Measurements from ENCODE around the gene KAZN.

The KAZN gene

GRCh38 chr1:15116966-15117365 is 518.5 kb downstream of the KAZN start:
- no peaks in the 10 kb centered on the region for H3K9me3 ChIP-seq (replicated peaks; ENCODE audit: insufficient read depth, low read length)

DNA sequence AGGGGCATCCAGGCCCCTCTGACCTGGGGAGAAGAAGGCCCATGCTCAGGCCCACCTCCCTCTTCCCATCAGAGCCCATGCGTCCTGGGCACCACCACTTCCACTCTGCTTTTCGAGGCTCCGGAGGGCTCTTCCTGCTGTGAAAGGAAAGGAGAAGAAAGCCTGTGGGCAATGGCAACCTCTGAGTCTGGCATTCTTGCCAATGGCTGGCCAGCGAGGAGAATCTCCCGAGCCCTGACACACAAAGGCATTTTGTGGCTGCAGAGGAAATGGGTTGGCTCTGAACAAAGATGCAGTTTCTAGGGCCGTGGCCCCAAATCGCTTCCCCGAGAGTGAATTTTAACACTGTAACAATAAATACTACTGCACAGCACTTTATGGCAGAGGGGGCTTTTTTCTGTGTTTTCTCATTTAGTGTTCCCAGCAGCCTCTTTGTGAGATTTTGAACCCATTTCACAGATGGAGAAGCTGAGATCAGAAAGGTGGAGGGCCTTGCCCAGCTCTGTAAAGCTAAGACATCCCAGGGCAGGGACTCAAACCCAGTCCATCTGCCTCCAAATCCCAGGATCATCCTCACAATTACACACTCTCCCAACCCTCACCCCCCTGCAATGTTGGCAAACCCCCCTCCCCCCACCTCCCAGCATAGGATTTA is 519.3 kb downstream of the KAZN start:
- no peaks in the 10 kb centered on the region for H3K9me2 ChIP-seq (replicated peaks; ENCODE audit: insufficient read depth, low read length)
- TF ChIP-seq, protein P1, sequence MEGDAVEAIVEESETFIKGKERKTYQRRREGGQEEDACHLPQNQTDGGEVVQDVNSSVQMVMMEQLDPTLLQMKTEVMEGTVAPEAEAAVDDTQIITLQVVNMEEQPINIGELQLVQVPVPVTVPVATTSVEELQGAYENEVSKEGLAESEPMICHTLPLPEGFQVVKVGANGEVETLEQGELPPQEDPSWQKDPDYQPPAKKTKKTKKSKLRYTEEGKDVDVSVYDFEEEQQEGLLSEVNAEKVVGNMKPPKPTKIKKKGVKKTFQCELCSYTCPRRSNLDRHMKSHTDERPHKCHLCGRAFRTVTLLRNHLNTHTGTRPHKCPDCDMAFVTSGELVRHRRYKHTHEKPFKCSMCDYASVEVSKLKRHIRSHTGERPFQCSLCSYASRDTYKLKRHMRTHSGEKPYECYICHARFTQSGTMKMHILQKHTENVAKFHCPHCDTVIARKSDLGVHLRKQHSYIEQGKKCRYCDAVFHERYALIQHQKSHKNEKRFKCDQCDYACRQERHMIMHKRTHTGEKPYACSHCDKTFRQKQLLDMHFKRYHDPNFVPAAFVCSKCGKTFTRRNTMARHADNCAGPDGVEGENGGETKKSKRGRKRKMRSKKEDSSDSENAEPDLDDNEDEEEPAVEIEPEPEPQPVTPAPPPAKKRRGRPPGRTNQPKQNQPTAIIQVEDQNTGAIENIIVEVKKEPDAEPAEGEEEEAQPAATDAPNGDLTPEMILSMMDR (IDR thresholded peaks at IDR 0.05; ENCODE audit: low read length): no peak
- no peak overlapping the region for H2AFZ ChIP-seq (ENCODE audit: low read length)

More at GRCh38 chr1:15116966-15117365, 518.5 kb downstream of the KAZN start:
- no peak overlapping the region for H3K27ac ChIP-seq (ENCODE audit: low read length)
- H2AFZ ChIP-seq (ENCODE audit: low read length): no peak overlapping the region
- TF ChIP-seq EZH2 (optimal IDR thresholded peaks at IDR 0.05; ENCODE audit: low read depth, low read length): no peak
- DNase-seq: no peak
- no peaks in the 10 kb centered on the region for H4K20me1 ChIP-seq (ENCODE audit: insufficient read depth, low read length)
- no peak overlapping the region for H3K9ac ChIP-seq (ENCODE audit: low read length)
- H3F3A ChIP-seq (ENCODE audit: insufficient read depth, low read length): no peaks in the 10 kb centered on the region
- H3K36me3 ChIP-seq (replicated peaks; ENCODE audit: insufficient read depth, low read length): no peaks in the 10 kb centered on the region
- no peaks in the 10 kb centered on the region for H3K9me2 ChIP-seq (replicated peaks; ENCODE audit: insufficient read depth, low read length)
- H3K4me3 ChIP-seq (ENCODE audit: low read length): no peak overlapping the region
- no peaks in the 10 kb centered on the region for H3K4me1 ChIP-seq (ENCODE audit: low read length)
- no peak overlapping the region for H3K4me2 ChIP-seq (ENCODE audit: low read depth, low read length)
- no peaks in the 10 kb centered on the region for H3K79me2 ChIP-seq (ENCODE audit: low read length)
- H3K27me3 ChIP-seq (replicated peaks; ENCODE audit: insufficient read depth, low read length): peaks cover 26% of the 10 kb centered on the region; the same call in 1 of the 2 replicates

GRCh38 chr1:15118579-15118978 is 520.1 kb downstream of the KAZN start:
- peaks cover 26% of the 10 kb centered on the region; the same call in 1 of the 2 replicates for H3K27me3 ChIP-seq (replicated peaks; ENCODE audit: insufficient read depth, low read length)
- no peak overlapping the region for H3K27ac ChIP-seq (ENCODE audit: low read length)
- no peaks in the 10 kb centered on the region for H3K4me1 ChIP-seq (ENCODE audit: low read length)
- no peaks in the 10 kb centered on the region for H3K9me3 ChIP-seq (replicated peaks; ENCODE audit: insufficient read depth, low read length)
- H4K20me1 ChIP-seq (ENCODE audit: insufficient read depth, low read length): no peaks in the 10 kb centered on the region
- H3K79me2 ChIP-seq (ENCODE audit: low read length): no peaks in the 10 kb centered on the region
- no peaks in the 10 kb centered on the region for H3K9me2 ChIP-seq (replicated peaks; ENCODE audit: insufficient read depth, low read length)
- no peak overlapping the region for H3K9ac ChIP-seq (ENCODE audit: low read length)
- H3K36me3 ChIP-seq (replicated peaks; ENCODE audit: insufficient read depth, low read length): no peaks in the 10 kb centered on the region
- no peak for TF ChIP-seq EZH2 (optimal IDR thresholded peaks at IDR 0.05; ENCODE audit: low read depth, low read length)
- TF ChIP-seq EZH2phosphoT487 (IDR thresholded peaks at IDR 0.05; ENCODE audit: low read length): no peak
- TF ChIP-seq, protein P1 (IDR thresholded peaks at IDR 0.05; ENCODE audit: low read length): no peak
- DNase-seq: no peak
- H3F3A ChIP-seq (ENCODE audit: insufficient read depth, low read length): no peaks in the 10 kb centered on the region
- H2AFZ ChIP-seq (ENCODE audit: low read length): no peak overlapping the region
- H3K4me3 ChIP-seq (ENCODE audit: low read length): no peak overlapping the region
- H3K4me2 ChIP-seq (ENCODE audit: low read depth, low read length): no peak overlapping the region

More for the DNA sequence above, 519.3 kb downstream of the KAZN start:
- Histone ChIP-seq H3K4me1 (ENCODE audit: low read length) (no peaks in the 10 kb centered on the region), H3K9me3 (replicated peaks; ENCODE audit: insufficient read depth, low read length) (no peaks in the 10 kb centered on the region), H3K4me3 (ENCODE audit: low read length) (no peak overlapping the region), H3K36me3 (replicated peaks; ENCODE audit: insufficient read depth, low read length) (no peaks in the 10 kb centered on the region), H3K79me2 (ENCODE audit: low read length) (no peaks in the 10 kb centered on the region), H3K4me2 (ENCODE audit: low read depth, low read length) (no peak overlapping the region), H3K27ac (ENCODE audit: low read length) (no peak overlapping the region), H3K9ac (ENCODE audit: low read length) (no peak overlapping the region), H3F3A (ENCODE audit: insufficient read depth, low read length) (no peaks in the 10 kb centered on the region), H3K27me3 (replicated peaks; ENCODE audit: insufficient read depth, low read length) (peaks cover 26% of the 10 kb centered on the region; the same call in 1 of the 2 replicates), H4K20me1 (ENCODE audit: insufficient read depth, low read length) (no peaks in the 10 kb centered on the region)
- no peak for DNase-seq

- no peaks in the 10 kb centered on the region for H3F3A ChIP-seq (ENCODE audit: insufficient read depth, low read length)
- no peaks in the 10 kb centered on the region for H3K4me1 ChIP-seq (ENCODE audit: low read length)
- no peak for DNase-seq
- H3K9me3 ChIP-seq (replicated peaks; ENCODE audit: insufficient read depth, low read length): no peaks in the 10 kb centered on the region
- no peaks in the 10 kb centered on the region for H3K36me3 ChIP-seq (replicated peaks; ENCODE audit: insufficient read depth, low read length)
- no peak for TF ChIP-seq EZH2 (optimal IDR thresholded peaks at IDR 0.05; ENCODE audit: low read depth, low read length)
- TF ChIP-seq, protein P1 (IDR thresholded peaks at IDR 0.05; ENCODE audit: low read length): no peak
- no peak for TF ChIP-seq EZH2phosphoT487 (IDR thresholded peaks at IDR 0.05; ENCODE audit: low read length)
- H3K4me2 ChIP-seq (ENCODE audit: low read depth, low read length): no peak overlapping the region
- no peak overlapping the region for H2AFZ ChIP-seq (ENCODE audit: low read length)
- no peak overlapping the region for H3K27ac ChIP-seq (ENCODE audit: low read length)
- no peak overlapping the region for H3K9ac ChIP-seq (ENCODE audit: low read length)
- H4K20me1 ChIP-seq (ENCODE audit: insufficient read depth, low read length): no peaks in the 10 kb centered on the region
- H3K27me3 ChIP-seq (replicated peaks; ENCODE audit: insufficient read depth, low read length): peaks cover 26% of the 10 kb centered on the region; the same call in 1 of the 2 replicates
- H3K9me2 ChIP-seq (replicated peaks; ENCODE audit: insufficient read depth, low read length): no peaks in the 10 kb centered on the region
- H3K4me3 ChIP-seq (ENCODE audit: low read length): no peak overlapping the region
- H3K79me2 ChIP-seq (ENCODE audit: low read length): no peaks in the 10 kb centered on the region
Measured at GRCh38 chr1:15120251-15120945, 521.9 kb downstream of the KAZN start.

Data from MM.1S (cell line).